ENCODE measurements around the gene CALN1. TPM values are rescaled to one million over a fixed set of nuclear protein-coding genes. Genes with fewer than 3 reads are reported as not detected.

Gene CALN1
- total RNA-seq, 1 experiment from 2014 or later: not detected

DNA sequence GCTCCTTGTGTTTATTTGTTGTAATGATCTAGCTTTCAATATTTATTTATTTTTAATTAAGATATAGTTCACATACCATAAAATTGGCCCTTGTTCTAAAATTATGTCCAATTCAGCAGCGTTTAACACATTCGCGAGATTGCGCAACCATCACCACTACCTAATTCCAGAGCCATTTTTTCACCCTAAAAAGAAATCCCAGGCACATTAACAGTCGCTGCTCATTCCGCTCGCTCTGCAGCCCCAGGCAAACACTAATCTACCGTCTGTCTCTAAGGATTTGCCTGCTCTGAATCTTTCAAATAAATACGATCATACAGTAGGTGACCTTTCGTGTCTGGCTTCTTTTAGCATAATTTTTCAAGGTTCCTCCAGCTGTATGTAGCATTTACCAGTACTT lies 616.7 kb downstream of the CALN1 start:
- in situ Hi-C loops (cut with HindIII; ENCODE audit: low pct_unique_long_range_greater_than_20kb, low sequenced_read_pairs): no loop called here
- DNase-seq (ENCODE audit: low read depth, low spot score): no peak

DNA sequence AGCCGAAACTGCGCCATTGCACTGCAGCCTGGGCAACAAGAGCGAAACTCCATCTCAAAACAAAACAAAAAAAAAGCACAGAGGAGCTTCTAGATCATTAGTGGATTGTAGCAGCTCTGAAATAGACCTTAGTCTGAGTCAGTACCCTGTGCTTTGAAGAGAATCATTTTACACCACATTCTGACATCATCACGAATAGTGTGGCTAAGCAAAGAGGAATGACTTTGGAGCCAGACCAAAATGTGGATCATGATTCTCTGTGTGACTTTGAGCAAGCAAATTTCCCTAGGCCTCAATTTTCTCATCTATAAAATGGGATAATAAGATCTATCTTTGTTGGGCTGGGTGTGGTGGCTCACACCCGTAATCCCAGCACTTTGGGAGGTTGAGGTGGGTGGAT lies 618.9 kb downstream of the CALN1 start:
- in situ Hi-C loops (cut with HindIII; ENCODE audit: low pct_unique_long_range_greater_than_20kb, low sequenced_read_pairs): no loop called here
- no peak for DNase-seq (ENCODE audit: low read depth, low spot score)

DNA sequence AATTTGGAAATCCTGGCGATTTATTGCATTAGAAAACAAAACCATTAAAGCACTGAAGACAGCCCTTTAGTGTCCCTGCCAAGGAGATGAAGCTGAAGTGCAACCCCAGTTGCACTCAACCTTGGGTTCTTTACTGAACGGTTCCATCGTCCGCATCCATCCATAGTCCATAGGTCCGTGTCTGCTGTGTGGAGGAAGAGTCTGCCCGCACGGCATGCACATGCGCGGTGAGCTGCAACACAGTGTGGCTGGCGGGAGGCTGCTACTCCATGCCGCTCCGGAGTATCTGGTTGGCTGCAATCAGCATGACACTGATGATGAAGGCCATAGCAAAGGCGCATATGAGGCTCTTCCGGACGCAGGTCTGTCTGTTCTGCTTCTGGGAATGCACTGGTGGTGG lies 624.6 kb downstream of the CALN1 start:
- in situ Hi-C loops (cut with HindIII; ENCODE audit: low pct_unique_long_range_greater_than_20kb, low sequenced_read_pairs): no loop called here

DNA sequence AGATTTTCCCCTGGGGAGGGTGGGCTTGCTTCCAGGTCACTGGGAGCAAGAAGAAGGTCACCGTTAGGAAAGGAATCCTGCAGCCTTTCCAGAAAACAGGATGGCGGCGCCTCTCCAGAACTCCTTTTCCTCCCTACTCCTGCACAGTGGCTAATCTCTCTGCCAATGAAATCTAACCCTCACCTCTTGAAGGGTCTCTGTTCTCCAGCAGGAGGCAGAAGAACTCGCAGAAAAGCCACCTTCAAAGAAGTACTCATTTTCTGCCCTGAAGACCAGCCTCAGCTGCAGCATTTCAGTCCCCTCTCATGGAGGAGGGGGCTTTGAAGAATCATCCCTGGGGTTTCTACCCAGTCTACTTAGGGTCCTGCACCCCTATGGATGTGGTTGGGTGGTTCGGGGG lies 626.9 kb downstream of the CALN1 start:
- in situ Hi-C loops (cut with HindIII; ENCODE audit: low pct_unique_long_range_greater_than_20kb, low sequenced_read_pairs): no loop called here

More for the DNA sequence above, 624.6 kb downstream of the CALN1 start:
- no peak for DNase-seq (ENCODE audit: low read depth, low spot score)

DNA sequence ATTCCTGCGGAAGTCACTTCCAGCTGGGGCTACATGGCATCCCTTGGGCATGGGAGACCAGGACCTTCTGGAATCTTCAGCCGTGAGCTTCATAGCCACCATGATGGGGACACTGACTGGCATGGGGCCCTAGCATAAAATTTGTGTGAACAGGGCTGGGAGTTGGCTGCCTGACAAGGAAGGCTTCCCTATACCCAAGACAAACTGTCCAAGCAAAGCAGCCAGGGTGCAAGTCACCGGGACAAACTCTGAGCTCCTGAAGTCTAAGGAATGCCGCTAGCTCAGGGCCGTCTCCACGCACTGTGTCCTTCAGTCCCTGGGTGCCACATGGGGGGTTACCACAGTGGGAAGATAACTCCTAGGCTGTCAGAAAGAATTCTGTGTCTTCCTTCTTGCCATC lies 627.4 kb downstream of the CALN1 start:
- in situ Hi-C loops (cut with HindIII; ENCODE audit: low pct_unique_long_range_greater_than_20kb, low sequenced_read_pairs): no loop called here

More for the DNA sequence above, 626.9 kb downstream of the CALN1 start:
- DNase-seq (ENCODE audit: low read depth, low spot score): no peak

DNA sequence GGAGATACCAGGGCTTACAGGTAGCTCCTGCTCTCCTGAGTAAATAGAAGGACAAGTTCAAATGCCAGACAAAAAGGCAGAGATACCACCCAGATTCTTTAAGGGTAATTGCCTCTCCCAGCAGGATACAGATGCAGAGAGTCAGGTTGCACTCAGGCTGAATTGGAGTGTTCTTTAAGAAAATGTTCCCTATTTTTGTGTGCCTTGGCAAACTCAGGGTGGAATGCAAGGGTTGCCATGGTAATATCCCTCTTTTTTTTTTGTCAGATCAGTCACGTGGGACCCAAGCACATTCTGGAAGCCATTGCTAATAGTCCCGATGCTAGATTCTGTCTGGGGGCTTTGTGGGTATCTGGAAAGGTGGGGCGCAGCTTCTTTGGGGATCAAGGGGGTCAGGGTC lies 628.0 kb downstream of the CALN1 start:
- in situ Hi-C loops (cut with HindIII; ENCODE audit: low pct_unique_long_range_greater_than_20kb, low sequenced_read_pairs): no loop called here
- DNase-seq (ENCODE audit: low read depth, low spot score): no peak

More for the DNA sequence above, 627.4 kb downstream of the CALN1 start:
- DNase-seq (ENCODE audit: low read depth, low spot score): no peak

DNA sequence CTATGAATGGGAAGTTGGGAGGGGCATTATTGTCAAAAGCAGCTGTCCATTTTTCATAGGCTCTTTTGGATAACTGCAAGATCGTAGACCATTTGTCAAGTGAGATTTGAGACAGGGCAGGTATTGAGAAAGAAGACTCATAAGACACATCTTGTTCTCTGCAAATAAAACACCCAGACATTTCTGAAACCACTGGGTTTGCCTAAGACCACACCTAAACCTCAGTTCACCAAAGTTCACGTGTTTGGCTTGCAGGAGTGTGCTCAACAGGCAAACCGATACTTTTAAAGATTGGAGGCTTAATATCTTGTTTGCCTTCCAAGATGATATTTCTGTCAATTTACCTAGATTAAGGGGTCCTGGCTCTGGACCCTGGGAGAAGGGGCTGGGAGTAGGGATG lies 628.4 kb downstream of the CALN1 start:
- no peak for DNase-seq (ENCODE audit: low read depth, low spot score)
- in situ Hi-C loops (cut with HindIII; ENCODE audit: low pct_unique_long_range_greater_than_20kb, low sequenced_read_pairs): no loop called here

DNA sequence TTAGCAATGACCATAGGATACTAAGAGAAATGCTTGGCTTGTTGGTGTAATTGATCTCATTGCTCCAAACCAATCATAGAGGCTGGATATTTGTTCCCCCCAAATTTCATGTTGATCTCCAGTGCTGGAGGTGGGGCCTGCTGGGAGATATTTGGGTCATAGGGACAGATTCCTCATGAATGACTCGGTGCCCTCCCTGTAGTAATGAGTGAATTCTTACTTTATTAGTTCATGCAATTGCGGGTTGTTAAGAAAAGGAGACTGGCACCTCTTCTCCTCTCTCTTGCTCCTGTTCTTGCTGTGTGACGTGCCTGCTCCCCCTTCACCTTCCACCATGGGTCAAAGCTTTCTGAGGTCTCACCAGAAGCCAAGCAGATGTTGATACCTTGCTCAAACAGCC lies 630.1 kb downstream of the CALN1 start:
- in situ Hi-C loops (cut with HindIII; ENCODE audit: low pct_unique_long_range_greater_than_20kb, low sequenced_read_pairs): no loop called here
- DNase-seq (ENCODE audit: low read depth, low spot score): no peak

DNA sequence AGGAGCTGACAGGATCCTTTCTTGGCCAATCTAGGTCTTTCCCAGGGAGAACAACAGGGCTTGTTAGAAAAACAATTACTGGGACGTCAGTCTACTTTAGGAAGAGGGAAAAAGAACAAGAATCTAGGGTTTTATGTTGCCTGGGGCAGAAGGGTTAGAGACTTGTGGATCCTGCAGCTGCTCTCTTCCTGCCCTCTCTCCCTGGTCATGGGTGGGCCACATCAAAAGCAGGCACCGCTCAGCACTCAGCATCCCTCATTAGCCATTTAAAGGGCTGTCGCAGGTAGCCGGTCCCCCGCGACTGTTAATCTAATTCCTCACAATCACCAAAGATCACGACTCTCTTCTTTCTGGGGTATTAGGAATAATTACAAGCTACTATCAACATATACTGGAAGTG lies 631.9 kb downstream of the CALN1 start:
- no peak for DNase-seq (ENCODE audit: low read depth, low spot score)
- in situ Hi-C loops (cut with HindIII; ENCODE audit: low pct_unique_long_range_greater_than_20kb, low sequenced_read_pairs): no loop called here

DNA sequence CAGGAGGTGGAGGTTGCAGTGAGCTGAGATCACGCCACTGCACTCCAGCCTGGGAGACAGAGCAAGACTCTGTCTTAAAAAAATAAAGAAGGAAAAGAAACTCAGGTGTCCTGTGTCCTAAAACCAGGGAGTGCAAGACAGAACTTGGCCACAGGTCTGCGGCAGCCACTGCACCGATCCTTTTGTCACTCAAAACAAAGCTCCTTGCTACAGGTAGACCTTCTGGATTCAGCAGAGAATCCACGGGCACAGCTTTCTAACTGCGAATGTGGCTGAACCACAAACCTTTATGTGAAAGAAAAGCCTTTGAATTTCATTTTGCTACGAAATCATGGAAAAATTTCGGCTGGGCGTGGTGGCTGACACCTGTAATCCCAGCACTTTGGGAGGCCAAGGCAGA lies 634.9 kb downstream of the CALN1 start:
- in situ Hi-C loops (cut with HindIII; ENCODE audit: low pct_unique_long_range_greater_than_20kb, low sequenced_read_pairs): no loop called here
- DNase-seq (ENCODE audit: low read depth, low spot score): no peak

DNA sequence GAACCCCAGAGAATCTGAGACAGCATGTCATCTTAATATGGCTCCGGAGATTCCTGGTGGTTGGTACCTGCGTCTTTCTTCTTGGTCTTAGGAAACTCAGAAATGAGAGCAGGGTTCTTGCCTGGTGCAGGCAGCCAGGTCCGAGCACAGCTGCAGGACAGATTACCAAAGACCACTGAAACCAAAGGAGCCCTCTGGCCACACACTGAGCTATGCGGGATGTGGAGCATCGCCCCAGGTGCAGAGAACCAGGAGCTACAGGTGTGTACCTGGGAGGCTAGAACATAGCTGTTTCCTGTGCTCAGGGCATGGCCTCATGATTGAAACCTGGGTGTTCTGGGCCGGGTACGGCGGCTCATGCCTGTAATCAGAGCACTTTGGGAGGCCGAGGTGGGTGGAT lies 635.4 kb downstream of the CALN1 start:
- in situ Hi-C loops (cut with HindIII; ENCODE audit: low pct_unique_long_range_greater_than_20kb, low sequenced_read_pairs): no loop called here
- no peak for DNase-seq (ENCODE audit: low read depth, low spot score)

DNA sequence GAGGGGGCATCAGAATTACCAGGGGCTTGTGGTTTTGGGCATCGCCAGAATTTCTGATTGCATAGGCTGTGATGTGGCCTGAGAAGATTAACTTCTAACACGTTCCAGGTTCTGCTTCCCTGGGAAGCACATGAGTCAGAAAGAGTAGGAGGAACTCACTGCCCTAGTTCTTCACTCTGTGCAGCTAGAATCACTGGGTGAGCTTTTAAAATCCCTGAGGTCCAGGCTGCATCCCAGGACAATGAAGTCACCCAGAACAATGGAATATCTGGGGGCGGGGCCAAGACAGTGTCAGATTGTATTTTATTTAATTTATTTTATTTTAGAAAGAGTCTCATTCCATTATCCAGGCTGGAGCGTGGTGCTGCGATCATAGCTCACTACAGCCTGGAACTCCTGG lies 636.5 kb downstream of the CALN1 start:
- DNase-seq (ENCODE audit: low read depth, low spot score): no peak
- in situ Hi-C loops (cut with HindIII; ENCODE audit: low pct_unique_long_range_greater_than_20kb, low sequenced_read_pairs): no loop called here

DNA sequence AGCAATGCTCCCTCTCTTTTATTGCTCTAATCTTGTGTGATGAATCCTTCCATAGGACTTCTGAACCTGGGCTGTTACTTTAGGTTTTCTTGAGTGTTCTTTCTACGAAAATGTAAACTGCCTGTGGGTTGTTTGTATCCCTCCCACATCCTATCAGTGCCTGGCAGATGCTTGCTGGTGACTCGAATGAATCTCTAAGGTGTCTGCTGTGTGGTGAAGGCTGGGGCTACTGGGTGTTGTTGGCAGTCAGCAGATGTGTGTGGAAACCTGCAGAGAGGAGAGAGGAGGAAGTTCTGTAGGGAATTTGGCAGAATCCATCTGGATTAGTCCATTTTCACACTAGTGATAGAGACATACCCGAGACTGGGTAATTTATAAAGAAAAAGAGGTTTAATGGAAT lies 639.4 kb downstream of the CALN1 start:
- no peak for DNase-seq (ENCODE audit: low read depth, low spot score)
- in situ Hi-C loops (cut with HindIII; ENCODE audit: low pct_unique_long_range_greater_than_20kb, low sequenced_read_pairs): no loop called here

DNA sequence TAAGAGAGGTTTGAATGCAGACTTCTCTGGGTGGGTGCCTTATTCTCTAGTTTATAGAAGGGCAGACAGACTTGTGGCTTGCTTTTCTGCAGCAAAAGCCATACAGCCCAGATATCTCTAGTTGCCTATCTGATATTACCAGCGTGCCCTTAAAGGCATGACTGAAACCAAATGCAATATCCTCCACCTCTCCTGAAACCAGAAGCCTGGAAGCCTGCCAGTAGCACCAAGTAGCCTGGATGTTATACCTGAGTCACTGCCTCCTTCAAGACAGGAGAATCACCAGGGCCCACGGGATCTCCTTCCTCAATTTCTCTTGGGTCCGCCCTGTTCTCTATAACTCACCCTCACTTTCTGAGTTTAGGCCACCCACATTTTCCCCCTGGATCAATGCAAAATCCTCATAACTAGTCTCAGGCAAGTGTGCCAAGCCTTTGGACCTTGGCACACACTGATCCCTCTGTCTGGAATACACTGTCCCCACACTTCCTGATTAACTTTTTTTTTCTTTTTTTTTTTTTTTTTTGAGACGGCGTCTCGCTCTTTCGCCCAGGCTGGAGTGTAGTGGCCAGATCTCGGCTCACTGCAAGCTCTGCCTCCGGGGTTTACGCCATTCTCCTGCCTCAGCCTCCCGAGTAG lies 641.8 kb downstream of the CALN1 start:
- no peak for DNase-seq (ENCODE audit: low read depth, low spot score)
- in situ Hi-C loops (cut with HindIII; ENCODE audit: low pct_unique_long_range_greater_than_20kb, low sequenced_read_pairs): no loop called here

DNA sequence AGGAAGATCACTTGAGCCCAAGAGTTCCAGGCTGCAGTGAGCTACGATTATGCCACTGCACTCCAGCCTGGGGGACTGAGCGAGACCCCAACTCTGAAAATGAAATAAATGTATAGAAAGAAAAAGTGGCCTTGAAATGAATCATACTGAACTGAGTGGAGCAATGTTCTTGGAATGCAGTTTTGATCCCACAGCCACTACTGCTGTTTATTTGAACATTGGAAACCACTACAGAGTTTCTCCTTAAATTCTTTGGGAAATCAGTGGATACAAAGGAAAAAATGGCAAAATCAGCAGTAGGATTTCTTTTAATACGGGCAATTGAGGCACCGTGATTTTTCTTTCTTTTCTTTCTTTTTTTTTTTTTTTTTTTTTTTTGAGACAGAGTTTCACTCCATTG lies 642.8 kb downstream of the CALN1 start:
- no peak for DNase-seq (ENCODE audit: low read depth, low spot score)
- in situ Hi-C loops (cut with HindIII; ENCODE audit: low pct_unique_long_range_greater_than_20kb, low sequenced_read_pairs): no loop called here

DNA sequence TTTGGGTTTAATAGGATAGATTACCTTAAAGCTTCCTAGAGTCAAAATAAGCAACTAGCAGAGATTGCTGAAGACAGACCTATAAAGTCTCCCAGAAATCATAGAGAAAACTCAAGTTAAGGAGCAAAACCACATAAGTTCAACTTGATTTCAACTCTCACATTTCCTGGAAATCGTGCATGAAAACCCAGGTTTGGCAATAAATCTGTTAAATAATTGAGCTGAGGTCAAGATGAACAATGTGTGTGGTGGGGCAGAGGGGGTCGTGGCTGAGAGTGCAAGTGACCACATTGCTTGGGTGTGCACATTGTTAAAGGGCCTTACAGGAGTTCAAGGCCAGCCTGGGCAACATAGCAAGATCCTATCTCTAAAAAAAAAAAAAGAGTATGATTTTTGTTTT lies 643.7 kb downstream of the CALN1 start:
- no peak for DNase-seq (ENCODE audit: low read depth, low spot score)
- in situ Hi-C loops (cut with HindIII; ENCODE audit: low pct_unique_long_range_greater_than_20kb, low sequenced_read_pairs): no loop called here

DNA sequence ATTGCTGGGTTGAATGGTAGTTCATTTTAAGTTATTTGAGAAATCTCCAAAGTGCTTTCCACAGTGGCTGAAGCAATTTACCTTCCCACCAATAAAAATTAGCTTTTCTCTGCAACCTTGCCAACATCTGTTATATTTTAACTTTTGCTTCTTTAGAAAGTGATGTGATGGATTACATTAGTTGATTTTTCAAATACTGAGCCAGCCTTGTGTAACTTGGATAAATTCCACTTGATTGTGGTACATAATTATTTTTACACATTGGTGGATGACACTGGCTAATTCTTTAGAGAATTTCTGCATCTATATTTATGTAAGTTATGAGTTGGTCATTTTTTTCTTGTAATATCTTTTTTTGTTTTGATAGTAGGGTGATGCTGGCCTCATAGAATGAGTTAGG lies 646.1 kb downstream of the CALN1 start:
- in situ Hi-C loops (cut with HindIII; ENCODE audit: low pct_unique_long_range_greater_than_20kb, low sequenced_read_pairs): no loop called here
- no peak for DNase-seq (ENCODE audit: low read depth, low spot score)

DNA sequence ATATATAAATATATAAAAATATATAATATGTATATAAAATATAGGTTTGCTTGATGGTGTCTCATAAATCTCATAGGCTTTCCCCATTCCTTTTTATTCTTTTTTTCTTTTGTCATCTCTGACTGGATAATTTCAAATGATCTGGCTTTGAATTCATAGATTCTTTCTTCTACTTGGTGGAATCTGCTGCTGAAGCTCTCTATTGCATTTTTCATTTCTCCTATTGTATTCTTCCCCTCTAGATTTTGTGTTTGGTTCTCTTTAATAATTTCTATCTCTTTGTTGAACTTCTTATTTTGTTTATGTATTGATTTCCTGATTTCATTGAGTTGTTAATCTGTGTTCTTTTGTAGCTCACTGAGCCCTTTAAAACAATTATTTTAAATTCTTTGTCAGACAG lies 650.8 kb downstream of the CALN1 start:
- in situ Hi-C loops (cut with HindIII; ENCODE audit: low pct_unique_long_range_greater_than_20kb, low sequenced_read_pairs): no loop called here
- DNase-seq (ENCODE audit: low read depth, low spot score): no peak

DNA sequence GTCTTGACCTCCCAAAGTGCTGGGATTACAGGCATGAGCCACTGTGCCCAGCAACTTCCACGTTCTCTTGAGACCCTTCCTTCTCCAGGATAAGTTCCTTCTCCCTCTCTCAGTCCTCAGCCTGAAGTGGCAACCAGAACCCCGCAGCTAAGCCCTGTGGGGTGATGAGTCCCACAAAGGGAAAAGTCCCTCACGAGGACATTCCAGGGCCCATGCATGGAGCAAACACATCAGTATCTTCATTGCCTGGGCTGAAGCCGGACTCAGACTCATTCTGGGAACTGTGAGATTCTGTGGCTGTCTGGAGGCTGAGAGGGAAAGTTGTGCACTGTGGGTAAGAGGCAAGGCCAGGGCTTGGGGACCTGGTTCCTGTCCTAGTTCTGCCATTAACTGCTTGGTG lies 657.3 kb downstream of the CALN1 start:
- in situ Hi-C loops (cut with HindIII; ENCODE audit: low pct_unique_long_range_greater_than_20kb, low sequenced_read_pairs): no loop called here
- no peak for DNase-seq (ENCODE audit: low read depth, low spot score)

Data from SK-MEL-5 (cell line).